Suprapubic skin (tissue), 4 donors: Measurements from ENCODE around the gene KRT78. TPM values are rescaled to one million over a fixed set of nuclear protein-coding genes. Genes with fewer than 3 reads are reported as not detected.

Source experiments
- DNase-seq, 2 donors: peaks; one replicate each; pipeline ENCODE4 v3.0.0-alpha.2; 2019; ENCODE audit warnings: low spot score in 2 of 2
- H3K27ac ChIP-seq: fragments of 200-600 bp; sonication (generic); one replicate; pipeline ENCODE4 v1.5.1; 2019
- H3K27me3 ChIP-seq: fragments of 200-600 bp; sonication (generic); one replicate; pipeline ENCODE4 v1.5.1; 2019
- H3K36me3 ChIP-seq: fragments of 200-600 bp; sonication (generic); one replicate; pipeline ENCODE4 v1.5.1; 2019
- H3K4me1 ChIP-seq: fragments of 200-600 bp; sonication (generic); one replicate; pipeline ENCODE4 v1.5.1; 2019
- H3K4me3 ChIP-seq: fragments of 200-600 bp; sonication (generic); one replicate; pipeline ENCODE4 v1.5.1; 2019; ENCODE audit warnings: mild to moderate bottlenecking
- H3K9me3 ChIP-seq: fragments of 200-600 bp; sonication (generic); one replicate; pipeline ENCODE4 v1.5.1; 2019
- CTCF ChIP-seq, 2 donors: fragments of 200-600 bp in 1 of 2; fragments of 450-650 bp in 1 of 2; sonication (generic) in 1 of 2; IDR thresholded peaks; one replicate each; pipeline ENCODE4 v1.5.1; 2016 to 2019; ENCODE audit warnings: antibody characterized with exemption in 2 of 2, mild to moderate bottlenecking in 1 of 2, moderate library complexity in 1 of 2
- EP300 ChIP-seq: sonication (generic); formaldehyde crosslinking; IDR thresholded peaks from one replicate; pipeline ENCODE4 v1.6.1; 2017; ENCODE audit warnings: antibody characterized with exemption
- POLR2A ChIP-seq, 2 donors: fragments of 450-650 bp; IDR thresholded peaks; one replicate each; pipeline ENCODE4 v1.6.1; 2017; ENCODE audit warnings: antibody characterized with exemption in 2 of 2, mild to moderate bottlenecking in 2 of 2, moderate library complexity in 2 of 2
- POLR2AphosphoS5 ChIP-seq, 3 donors: sonication (generic); formaldehyde crosslinking; IDR thresholded peaks; one replicate each; pipeline ENCODE4 v1.6.1; 2017; ENCODE audit warnings: antibody characterized with exemption in 3 of 3
- WGBS: methylation state at CpG from one replicate; pipeline ENCODE4 v1.1.5; 2018; 5-methylcytosine and 5-hydroxymethylcytosine counted together
- total RNA-seq, 4 donors: library from RNA; depleted of rRNA; stranded (reverse); fragments of >200 nt; gene quantifications; one replicate each; pipeline ENCODE4 v1.1.0, GENCODE V29; 2016

Gene KRT78
- total RNA-seq, 4 donors from 2014 or later: 48.9 to 115 (median 80.0) TPM

DNA sequence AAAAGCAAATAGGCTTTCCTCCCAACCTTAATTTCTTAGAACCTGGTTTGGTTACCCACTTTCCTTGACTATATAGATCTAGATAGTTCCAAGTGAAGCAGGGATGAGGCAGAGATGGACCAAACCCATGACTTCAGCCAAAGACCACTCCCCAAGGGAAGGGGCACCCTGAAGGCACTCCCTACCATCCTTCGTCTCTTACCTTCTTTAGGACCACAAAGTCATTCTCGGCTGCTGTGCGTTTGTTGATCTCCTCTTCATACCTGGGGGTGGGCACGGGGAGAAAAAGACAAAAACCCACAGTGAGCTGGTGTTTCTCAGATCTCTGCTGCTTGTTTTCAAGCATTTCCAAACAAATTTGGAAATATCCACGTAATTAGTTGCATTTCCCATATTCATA, 38.2 kb downstream of the KRT78 start:
- Histone ChIP-seq H3K27me3 (peaks cover 2% of the 10 kb centered on the region), H3K27ac (no peak overlapping the region), H3K4me1 (no peaks in the 10 kb centered on the region), H3K9me3 (no peaks in the 10 kb centered on the region), H3K36me3 (no peaks in the 10 kb centered on the region), H3K4me3 (no peak overlapping the region)
- TF ChIP-seq EP300 (no peak), POLR2A (IDR thresholded peaks at IDR 0.05) (no peak), CTCF (IDR thresholded peaks at IDR 0.05) (no peak), POLR2AphosphoS5 (IDR thresholded peaks at IDR 0.05) (no peak)
- WGBS: 76% methylated on average over 5 of the region's 5 CpGs
- no peak for DNase-seq

GRCh38 chr12:52809166-52809565, 39.6 kb downstream of the KRT78 start:
- DNase-seq: no peak
- no peak overlapping the region for H3K4me3 ChIP-seq
- 86% methylated on average over 7 of the region's 7 CpGs for WGBS
- no peaks in the 10 kb centered on the region for H3K4me1 ChIP-seq
- TF ChIP-seq POLR2AphosphoS5 (IDR thresholded peaks at IDR 0.05) (no peak), CTCF (IDR thresholded peaks at IDR 0.05) (no peak), EP300 (no peak), POLR2A (IDR thresholded peaks at IDR 0.05) (no peak)
- peaks cover 2% of the 10 kb centered on the region for H3K27me3 ChIP-seq
- no peak overlapping the region for H3K27ac ChIP-seq
- no peaks in the 10 kb centered on the region for H3K36me3 ChIP-seq
- H3K9me3 ChIP-seq: no peaks in the 10 kb centered on the region

GRCh38 chr12:52808573-52809160, 40.1 kb downstream of the KRT78 start:
- no peak for DNase-seq
- Histone ChIP-seq H3K9me3 (no peaks in the 10 kb centered on the region), H3K4me1 (no peaks in the 10 kb centered on the region), H3K27me3 (peaks cover 2% of the 10 kb centered on the region), H3K27ac (no peak overlapping the region), H3K4me3 (no peak overlapping the region), H3K36me3 (no peaks in the 10 kb centered on the region)
- no peak for TF ChIP-seq POLR2AphosphoS5 (IDR thresholded peaks at IDR 0.05)
- TF ChIP-seq CTCF (IDR thresholded peaks at IDR 0.05): no peak
- TF ChIP-seq EP300: no peak
- WGBS: 97% methylated on average over 8 of the region's 8 CpGs

- H3K9me3 ChIP-seq: no peaks in the 10 kb centered on the region
- peaks cover 2% of the 10 kb centered on the region for H3K27me3 ChIP-seq
- H3K27ac ChIP-seq: no peak overlapping the region
- no peaks in the 10 kb centered on the region for H3K4me1 ChIP-seq
- H3K36me3 ChIP-seq: no peaks in the 10 kb centered on the region
- H3K4me3 ChIP-seq: no peak overlapping the region
- no peak for TF ChIP-seq POLR2AphosphoS5 (IDR thresholded peaks at IDR 0.05)
- 86% methylated on average over 15 of the region's 16 CpGs for WGBS
- no peak for DNase-seq
These were observed 41.0 kb downstream of the KRT78 start for GRCh38 chr12:52807544-52808470.

DNA sequence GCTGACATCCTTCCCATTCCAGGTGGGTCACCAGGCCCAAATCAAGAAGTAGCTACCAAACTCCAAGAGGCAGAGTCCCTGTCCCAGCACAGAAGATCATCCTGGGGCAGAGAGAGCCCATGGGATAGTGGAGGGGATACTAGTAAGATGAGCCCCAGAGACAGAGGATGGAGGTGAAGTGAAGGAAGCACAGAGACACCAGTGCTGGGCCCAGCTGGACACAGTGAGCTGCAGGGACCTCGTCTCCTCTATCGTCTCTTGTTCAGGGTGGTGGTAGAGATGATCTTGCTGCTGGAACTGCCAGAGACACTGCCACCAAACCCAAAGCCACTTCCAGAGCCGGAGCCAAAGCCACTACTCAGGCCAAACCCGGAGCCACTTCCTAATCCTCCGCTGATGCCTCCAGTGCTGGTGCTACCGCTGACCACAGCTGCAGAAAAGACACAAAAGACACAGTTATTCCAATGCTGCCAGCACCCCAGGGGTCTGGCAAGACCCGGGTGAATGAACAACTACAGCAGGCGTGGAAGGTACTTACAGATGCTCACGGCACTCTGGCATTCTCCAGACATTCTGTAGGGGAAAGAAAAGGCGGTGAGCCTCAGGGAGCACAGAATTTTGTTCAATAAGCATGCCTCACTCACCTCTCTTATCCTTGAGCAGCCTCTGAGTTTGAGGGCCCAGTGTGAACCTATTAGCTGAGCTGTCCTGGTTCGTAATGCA, 41.8 kb downstream of the KRT78 start:
- no peak for DNase-seq
- no peaks in the 10 kb centered on the region for H3K4me1 ChIP-seq
- no peak overlapping the region for H3K4me3 ChIP-seq
- no peaks in the 10 kb centered on the region for H3K36me3 ChIP-seq
- H3K27ac ChIP-seq: no peak overlapping the region
- WGBS: 80% methylated on average over 9 of the region's 11 CpGs
- H3K9me3 ChIP-seq: no peaks in the 10 kb centered on the region
- H3K27me3 ChIP-seq: peaks cover 2% of the 10 kb centered on the region
- TF ChIP-seq POLR2A (IDR thresholded peaks at IDR 0.05) (no peak), EP300 (no peak), POLR2AphosphoS5 (IDR thresholded peaks at IDR 0.05) (no peak), CTCF (IDR thresholded peaks at IDR 0.05) (no peak)
